ENCODE measurements around the gene WDPCP.
"Not testable (repeated sequence)": the region's sequence is repeated elsewhere in the genome, so short reads cannot be mapped to it uniquely, and the experiment has no call there.

The WDPCP gene

DNA sequence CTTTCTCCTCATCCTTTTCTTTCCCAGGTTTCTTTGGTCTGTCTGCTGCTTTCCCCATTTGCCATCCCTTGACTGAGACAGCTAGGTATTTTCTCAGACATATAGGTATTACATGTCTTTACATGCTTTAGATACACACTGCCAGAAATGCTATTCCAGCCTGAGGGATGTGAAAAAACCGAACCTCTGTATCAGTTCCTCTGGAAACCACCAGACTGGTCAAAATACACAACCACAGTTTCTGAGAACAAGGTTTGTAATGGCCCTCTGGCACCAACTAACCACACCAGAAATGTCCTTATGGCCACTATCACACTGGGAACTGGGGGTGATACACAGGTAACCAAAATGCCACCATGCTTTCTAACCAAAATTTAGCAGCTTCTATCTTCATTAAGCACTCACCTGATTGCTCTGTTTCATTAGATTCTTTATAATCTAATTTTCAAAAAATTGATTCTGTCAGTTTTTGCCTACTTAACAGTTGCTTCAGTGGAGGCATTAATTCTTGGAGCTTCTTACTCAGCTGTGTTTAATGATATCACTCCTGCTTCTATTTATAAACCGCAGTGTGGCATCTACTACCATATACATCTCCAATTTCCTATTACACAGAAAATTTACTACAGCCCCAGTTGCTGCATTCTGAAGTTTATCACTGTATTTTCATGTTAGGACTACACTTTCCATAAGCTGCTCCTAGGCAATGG lies 243.5 kb downstream of the WDPCP start:
- no peak for DNase-seq

DNA sequence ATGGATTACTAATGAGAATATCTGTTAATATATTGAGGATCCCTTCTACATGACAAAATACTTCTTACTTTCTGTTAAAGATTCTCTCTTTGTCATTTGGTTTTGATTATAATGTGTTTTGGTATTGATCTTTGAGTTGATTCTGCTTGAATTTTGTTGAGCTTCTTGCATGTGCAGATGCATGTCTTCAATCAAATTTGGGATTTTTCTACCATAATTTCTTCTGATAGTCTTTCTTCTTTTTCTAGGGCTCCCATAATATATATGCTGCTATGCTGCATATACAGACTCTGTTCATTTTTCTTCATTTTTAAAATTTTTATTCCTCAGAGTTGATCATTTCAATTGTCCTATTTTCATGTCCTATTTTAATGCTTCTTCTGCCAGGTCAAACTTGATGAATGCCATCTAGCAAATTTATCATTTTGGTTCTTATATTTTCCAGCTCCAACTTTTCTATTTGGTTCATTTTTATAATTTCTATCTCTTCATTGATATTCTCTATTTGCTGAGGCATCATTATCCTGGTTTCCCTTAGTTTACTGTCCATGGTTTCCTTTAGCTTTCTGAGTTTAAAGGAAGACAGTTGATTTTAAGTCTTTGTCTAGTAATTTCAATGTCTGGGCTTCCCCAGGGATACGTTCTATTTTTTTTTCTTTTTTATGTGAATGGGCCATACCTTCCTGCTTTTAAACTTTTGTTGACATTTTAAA lies 244.7 kb downstream of the WDPCP start:
- DNase-seq: no peak

DNA sequence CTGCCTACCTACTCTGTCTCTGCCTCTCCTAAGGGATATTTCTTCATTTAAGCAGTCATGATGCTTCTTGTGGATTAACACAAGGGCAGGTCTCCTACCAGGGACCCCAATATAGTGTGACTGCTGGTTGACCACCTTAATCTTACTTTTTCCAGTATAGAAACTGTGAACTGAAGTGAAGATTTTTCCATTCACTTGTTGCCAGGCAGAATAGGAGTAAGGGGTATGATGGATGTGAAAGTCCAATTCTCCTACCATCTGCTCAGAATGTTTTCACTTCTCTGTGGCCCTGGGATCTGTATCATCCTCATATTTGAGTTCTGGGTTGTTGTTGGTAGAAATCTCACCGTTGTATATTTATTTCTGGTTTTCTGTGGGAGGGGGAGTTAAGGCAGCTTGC lies 247.8 kb downstream of the WDPCP start:
- DNase-seq: no peak

DNA sequence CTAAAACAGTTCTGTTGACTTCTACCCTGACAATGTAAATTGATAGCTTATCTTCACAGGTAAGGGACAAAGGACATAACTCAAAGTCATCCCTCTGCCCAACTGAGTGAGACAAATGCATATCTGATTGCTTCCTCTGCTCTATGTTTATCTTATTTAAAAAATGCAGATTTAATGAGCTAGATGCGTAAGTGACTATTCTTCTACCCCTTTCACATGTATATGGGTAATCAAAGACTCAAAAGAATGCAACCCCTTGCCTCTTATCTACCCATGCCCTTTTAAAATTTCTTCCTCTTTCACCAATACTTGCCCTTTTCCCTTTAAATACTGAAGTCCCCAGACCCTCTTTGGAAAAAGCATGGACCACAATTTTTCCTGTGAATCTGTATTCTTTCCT lies 253.4 kb downstream of the WDPCP start:
- DNase-seq: no peak

DNA sequence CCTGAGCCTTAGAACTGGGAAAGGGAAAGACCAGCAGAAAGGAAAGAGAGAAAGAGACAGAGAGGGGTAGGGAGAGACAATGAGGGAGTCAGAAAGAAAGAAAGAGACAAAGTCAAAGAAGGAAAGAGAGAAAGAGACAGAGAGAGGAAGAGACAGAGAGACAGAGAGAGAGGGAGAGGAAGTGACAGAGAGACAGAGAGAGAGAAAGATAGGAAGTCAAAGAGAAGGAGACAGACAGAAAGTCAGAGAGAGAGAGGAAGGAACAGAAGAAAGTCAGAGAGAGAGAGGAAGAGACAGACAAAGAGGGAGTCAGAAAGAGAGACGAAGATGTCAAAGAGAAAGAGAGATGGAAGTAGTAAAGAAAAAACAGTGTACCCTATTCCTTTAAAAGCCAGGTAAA lies 261.8 kb downstream of the WDPCP start:
- no peak for DNase-seq

DNA sequence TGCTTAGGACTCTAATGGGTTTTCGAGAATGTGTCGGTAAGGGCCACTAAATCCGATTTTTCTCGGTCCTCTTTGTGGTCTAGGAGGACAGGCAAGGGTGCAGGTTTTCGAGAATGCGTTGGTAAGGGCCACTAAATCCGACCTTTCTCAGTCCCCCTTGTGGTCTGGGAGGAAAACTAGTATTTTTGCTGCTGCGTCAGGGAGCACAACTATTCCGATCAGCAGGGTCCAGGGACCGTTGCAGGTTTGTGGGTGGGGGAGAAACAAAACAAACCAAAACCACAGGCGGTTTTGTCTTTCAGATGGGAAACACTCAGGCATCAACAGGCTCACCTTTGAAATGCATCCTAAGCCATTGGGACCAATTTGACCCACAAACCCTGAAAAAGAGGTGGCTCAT lies 264.6 kb downstream of the WDPCP start:
- DNase-seq: not testable (repeated sequence)

DNA sequence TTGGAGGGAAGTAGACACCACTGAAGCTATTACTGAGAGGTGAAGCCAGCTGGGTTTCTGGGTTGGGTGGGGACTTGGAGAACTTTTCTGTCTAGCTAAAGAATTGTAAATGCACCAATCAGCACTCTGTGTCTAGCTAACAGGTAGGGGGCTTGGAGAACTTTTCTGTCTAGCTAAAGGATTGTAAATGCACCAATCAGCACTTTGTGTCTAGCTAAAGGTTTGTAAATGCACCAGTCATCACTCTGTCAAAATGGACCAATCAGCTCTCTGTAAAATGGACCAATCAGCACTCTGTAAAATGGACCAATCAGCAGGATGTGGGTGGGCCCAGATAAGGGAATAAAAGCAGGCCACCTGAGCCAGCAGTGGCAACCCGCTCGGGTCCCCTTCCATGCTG lies 266.3 kb downstream of the WDPCP start:
- DNase-seq: not testable (repeated sequence)

DNA sequence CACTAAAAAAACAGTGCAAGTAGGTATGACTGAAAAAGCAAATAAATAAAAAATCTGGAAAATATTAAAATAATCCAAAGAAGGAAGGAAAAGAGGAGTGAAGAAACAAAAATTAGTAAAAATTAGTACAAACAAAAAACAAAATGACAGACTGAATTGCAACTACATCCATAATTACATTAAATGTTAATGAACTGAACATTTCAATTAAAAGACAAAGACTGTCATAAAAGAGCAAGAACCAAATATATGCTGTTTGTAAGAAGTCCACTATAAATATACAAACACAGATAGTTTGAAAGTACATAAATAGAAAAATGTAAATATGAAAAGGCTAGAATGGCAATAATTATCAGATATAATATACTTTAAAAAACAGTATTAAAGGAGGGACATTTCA lies 267.6 kb downstream of the WDPCP start:
- DNase-seq: no peak

DNA sequence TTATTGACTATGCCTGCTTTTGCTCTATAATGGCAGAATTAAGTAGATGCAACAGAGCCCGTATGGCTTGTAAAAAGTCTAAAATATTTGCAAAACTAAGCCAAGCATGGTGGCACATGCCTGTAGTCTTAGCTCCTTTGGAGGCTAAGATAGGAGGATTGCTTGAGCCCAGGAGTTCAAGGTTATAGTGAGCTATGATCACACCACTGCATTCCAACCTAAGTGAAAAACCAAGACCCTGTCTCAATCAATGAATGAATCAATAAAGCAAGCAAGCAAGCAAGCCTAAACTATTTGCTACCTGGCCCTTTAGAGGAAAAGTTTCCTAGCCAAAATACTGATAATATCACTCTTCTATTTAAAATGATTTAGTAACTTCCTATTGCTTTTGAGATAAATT lies 277.7 kb downstream of the WDPCP start:
- no peak for DNase-seq

DNA sequence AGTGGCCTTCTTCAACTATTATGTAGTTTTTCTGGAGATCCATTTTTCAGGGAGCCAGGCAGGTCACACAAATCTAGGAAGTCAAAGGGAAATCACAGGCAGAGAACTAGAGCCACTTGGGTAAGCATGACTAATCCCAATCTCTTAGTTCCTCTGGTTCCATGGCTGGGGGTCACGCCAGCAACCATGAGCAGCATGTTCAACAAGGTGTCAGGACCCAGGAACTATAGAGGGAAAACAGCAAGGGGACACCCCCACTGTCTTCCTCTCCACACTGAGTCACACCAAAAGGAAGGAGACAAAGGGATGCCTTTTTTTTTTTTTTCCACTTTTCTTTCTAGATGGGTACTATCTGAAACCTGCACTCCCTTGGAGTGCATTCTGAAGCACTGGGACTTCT lies 286.8 kb downstream of the WDPCP start:
- no peak for DNase-seq

DNA sequence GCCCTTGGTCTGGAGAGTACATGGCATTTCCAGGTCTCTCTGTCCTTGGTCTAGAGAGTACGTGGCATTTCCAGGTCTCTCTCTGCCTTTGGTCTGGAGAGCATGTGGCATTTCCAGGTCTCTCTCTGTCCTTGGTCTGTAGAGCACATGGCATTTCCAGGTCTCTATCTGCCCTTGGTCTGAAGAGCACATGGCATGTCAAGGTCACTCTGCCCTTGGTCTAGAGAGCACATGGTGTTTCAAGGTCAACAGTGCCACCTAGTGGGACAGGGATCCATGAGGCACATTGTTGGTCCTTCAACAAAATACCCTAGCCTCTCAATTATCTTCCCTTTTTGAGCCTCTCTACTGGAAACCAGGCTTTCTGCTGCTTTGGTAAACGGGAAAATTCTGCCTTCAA lies 287.4 kb downstream of the WDPCP start:
- no peak for DNase-seq

DNA sequence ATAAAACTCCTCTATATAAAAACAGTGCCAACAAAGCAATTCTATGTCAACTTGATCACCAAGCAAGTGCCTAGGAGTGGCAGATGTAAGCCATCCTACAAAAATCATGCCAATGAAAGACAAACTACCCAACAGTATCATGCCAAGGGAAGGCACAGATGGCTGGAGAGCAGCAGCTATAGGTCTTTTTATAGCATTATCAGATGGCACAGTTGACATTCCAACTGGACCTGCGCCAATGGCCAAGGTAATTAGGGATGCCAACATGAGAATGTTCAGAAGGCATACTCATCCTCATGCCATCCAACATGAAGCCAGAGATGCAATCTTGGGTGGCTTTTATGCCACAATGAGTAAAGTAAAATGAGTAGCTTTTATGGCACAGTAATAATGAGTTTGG lies 300.3 kb downstream of the WDPCP start:
- DNase-seq: no peak

DNA sequence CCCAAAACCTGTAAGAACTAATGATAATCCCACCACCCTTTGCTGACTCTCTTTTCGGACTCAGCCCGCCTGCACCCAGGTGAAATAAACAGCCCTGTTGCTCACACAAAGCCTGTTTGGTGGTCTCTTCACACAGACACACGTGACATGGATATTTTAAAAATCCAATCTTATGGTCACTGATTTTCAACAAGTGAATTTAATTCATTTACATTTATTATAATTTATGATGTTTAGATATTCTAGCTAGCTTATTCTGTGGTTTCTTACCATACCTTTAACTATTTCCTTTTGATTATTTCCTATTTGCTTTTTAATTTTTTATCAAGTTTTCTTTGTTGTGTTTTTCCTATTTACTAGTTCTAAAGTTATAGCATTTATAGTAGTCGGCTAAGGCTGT lies 301.8 kb downstream of the WDPCP start:
- not testable (repeated sequence) for DNase-seq

DNA sequence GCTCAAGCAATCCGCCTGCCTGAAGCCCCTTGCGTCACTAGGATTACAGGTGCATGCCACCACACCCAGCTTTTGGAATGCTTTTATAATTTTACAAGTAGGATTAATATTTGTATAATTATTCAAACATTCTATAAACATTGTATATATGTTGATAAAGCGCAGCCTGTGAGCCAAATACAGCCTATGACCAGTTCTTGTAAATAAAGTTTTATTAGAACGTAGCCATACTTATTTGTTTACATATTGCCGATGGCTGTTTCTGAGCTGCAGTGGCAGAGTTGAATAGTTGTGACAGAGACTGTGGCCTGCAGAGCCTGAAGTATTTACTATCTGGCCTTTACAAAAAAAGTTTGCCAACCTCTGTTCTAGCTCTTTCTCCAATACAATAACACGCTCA lies 305.0 kb downstream of the WDPCP start:
- DNase-seq: no peak

DNA sequence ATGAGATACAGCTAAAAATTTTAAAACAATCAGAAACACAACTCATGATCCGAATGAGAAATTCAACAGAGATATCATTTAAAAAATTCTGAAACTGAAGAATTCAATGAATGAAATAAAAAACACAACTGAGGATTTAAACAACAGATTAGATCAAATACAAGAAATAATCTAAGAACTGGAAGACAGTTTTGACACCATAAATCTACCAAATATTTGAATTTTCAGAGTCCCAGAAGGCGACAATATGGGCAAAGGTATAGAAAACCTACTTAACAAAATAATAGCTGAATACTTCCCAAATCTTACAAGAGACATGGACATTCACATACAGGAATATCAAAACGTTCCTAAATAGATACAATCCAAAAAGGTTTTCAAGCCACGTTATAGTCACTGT lies 315.7 kb downstream of the WDPCP start:
- no peak for DNase-seq

DNA sequence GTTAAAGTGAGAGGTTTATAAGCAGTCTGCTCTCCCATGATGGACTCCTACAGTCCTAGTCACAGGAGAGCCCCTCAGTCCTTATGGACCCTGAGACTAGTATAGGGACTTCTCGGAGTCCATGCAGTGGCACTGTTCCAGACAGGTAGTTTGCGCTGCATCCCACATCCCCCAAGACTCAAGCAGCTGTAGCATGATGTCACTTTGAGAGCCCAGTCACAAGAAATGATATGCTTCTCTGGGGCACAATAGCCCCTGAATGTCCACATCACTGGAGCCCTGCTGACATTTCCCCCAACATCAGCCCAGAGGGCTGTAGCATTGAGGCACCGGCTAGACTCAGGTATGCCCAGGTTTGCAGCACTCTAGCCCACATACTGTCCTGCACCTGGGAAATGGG lies 317.6 kb downstream of the WDPCP start:
- no peak for DNase-seq

DNA sequence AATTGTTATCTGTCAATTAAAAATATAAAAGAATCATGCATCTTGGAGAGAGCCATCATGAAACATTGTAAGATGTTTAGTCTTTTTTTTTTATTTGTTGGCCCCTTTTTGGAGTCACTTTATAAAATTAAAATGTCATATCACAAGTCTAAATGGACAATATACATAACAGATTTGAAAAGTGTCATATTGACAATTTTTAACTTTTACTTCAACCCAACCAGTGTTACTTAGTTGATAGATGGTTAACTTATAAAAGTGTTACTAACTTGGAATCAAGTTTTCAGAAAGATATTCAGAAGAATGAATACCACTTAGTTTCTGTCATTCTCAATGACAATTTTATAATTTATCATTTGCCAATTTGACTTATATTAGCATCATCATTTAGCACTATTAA lies 319.3 kb downstream of the WDPCP start:
- DNase-seq: no peak

DNA sequence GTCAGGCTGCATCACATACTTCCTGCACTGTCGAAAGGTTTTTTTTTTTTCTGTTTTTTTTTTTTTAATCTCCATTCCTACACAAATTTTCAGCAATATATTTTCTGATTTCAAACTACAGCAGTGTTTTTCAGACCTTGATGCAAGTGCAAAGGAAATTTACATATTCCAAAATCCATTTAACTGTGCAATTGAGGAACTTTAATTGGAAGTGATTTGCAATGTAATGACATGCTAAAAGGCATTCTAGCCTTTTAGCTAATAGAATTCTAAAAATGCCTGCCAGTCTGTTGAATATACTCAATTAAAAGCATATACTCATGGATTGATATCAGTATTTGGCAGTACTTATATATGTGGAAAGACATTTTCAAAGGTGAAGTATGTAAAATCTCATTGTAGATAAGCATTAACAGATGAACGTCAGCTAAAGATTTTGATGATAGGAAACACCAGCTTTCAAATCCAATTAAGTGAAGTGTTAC lies 327.1 kb downstream of the WDPCP start:
- no peak for DNase-seq

DNA sequence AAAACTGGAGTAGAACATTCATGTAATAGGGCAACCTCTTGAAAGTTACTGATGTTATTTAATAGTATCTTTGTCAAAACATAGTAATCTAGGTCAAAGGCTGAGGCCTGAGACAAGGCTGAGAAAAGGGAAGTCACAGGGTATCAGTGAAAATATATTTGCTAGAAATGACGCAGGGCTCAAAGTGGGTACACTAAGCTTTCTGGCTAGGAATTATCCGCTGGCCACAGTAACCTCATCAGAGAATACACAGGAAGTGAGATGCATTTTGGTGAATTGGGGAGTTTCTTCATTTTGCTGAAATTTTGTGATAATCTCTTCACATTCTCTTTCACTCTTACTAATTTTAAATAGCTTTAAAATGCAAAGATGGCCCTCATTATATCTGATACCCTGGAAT lies 330.8 kb downstream of the WDPCP start:
- DNase-seq: no peak

DNA sequence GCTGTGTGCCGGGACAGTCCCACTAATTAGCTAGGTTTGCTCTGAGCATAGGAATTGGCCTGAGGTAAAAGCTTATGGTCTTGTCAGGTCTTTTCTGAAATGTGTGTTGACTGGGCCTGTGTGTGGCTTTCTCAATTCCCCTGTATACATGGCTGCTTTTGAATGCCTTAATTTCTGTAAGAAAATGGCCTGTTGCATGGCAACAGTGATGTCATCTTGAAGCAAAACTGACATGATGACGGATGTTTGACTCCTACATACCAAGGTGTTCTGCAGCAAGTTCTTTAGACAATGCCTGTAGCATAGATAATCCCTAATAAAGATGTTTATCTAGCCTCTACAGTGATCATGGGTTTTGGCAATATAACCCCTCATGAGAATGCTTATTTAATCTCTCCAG lies 339.1 kb downstream of the WDPCP start:
- no peak for DNase-seq

DNA sequence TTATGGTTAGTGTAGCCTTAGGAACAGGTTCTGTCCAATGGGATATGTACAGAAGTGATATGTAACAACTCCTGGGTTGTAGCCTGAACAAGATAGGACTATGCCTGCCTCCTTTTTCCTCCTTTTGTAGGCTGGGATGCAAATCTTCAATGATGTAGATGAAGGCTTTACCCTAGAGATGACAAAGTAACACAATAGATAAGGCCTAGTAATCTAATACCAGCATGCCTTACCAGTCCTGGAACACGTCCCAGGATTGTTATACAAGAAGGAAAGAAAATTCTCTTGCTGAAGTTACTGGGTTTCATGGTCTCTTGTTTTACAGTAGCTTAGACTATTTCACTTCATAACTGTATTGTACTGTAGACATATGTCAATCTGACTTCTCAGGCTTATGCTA lies 345.5 kb downstream of the WDPCP start:
- peak; percentile 30 for DNase-seq

DNA sequence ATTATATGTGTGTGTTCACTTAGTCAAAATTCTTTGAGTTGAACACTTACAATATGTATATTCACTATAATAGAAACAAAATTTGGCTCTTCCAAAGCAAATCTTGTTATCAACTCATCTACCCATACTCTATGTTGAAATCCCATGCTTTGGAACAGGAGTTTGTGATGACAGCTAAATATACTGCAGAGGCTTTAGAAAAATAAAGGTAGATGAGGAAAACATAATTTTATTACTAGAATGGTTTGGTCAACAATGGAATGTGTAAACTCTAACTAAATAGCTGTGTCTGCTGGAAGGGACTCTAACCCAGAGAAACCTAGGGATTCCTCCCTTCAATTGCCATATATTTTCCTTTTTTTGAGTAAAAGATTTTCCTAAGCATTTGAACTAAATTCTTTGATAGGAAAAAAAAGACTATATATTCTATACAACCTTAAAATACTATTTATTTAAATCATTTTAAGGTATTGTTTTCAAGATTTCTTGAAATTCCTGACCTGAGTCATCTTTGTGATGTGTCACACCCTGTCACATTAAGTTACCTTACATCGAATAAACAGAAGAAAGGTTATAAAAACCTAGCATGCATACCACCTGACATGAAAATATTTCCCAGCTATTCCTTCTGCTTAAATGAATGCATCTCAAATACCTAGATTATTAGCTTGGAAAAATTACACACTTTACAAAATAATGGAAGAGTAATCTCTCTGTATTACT lies 362.2 kb downstream of the WDPCP start:
- no peak for DNase-seq

DNA sequence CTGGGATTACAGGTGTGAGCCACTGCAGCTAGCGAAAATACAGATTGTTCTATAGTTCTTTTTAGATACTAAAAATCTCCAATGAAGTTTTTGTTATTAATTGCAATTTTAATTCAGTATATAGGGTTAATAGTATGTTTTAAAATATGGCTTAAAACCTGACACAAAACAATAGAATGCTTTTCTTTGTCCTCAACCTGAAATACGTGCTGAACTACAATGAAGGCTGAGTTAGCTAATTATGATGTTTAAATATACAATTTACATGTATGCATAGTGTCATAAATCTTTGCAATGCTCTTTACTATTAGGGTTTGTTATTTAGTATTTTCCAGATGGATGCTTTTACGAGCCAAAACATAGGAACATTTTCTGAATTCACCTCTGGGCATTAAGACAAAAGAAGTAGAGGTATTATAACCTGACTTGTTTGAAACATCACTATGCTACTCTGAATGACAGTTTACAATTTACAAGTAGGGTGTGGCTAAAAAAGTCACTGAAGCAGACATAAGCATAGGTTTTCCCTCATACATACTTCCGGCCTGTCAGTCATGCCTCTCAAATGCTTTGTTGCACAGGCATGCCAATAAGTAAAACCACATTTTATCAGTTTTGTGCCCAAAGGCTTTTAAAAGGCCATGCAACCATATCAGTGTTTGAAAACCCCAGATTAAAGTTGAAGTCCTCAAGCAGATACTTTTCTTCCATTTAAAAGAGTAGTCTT lies 369.3 kb downstream of the WDPCP start:
- peak; percentile 7 for DNase-seq

Measured in NCI-H226 (cell line).